Keratinocyte (primary cell): ENCODE measurements around the gene FBXO45. TPM values are rescaled to one million over a fixed set of nuclear protein-coding genes. Genes with fewer than 3 reads are reported as not detected.

Source experiments
- DNase-seq: peaks from one replicate; pipeline ENCODE4 v3.0.0-alpha.2; 2011; ENCODE audit warnings: low read depth, missing footprints, low spot score
- FAIRE-seq: peaks from 2 replicates; lab custom pipeline; 2011; peaks lifted over from hg19 to GRCh38; lab: Jason Lieb, UNC
- H2AFZ ChIP-seq: 2 replicates; pipeline ENCODE4 v1.6.0; 2012; ENCODE audit warnings: low read length, control low read depth, inconsistent platforms; ENCODE audit not compliant: control insufficient read depth
- H3K27ac ChIP-seq: 2 replicates; pipeline ENCODE4 v1.5.1; 2011; ENCODE audit warnings: low read length; ENCODE audit not compliant: control insufficient read depth, insufficient read depth
- H3K27me3 ChIP-seq: 3 replicates; pipeline ENCODE4 v1.6.0; 2011; ENCODE audit warnings: low read length; ENCODE audit not compliant: control insufficient read depth, insufficient read depth; ENCODE audit errors: extremely low read depth
- H3K36me3 ChIP-seq, 2 experiments: 2 replicates in 1 of 2; 3 replicates in 1 of 2; pipeline ENCODE4 v1.5.1; 2011; ENCODE audit warnings: low read length in 2 of 2, mild to moderate bottlenecking in 1 of 2; ENCODE audit not compliant: control insufficient read depth in 2 of 2, insufficient read depth in 2 of 2; ENCODE audit errors: extremely low read depth in 1 of 2
- H3K4me1 ChIP-seq: 3 replicates; pipeline ENCODE4 v1.5.1; 2011; ENCODE audit warnings: low read length; ENCODE audit not compliant: control insufficient read depth, insufficient read depth; ENCODE audit errors: extremely low read depth
- H3K4me2 ChIP-seq: 3 replicates; pipeline ENCODE4 v1.6.0; 2011; ENCODE audit warnings: low read depth, low read length; ENCODE audit not compliant: control insufficient read depth, insufficient read depth; ENCODE audit errors: extremely low read depth
- H3K4me3 ChIP-seq, 3 experiments: fragments of 200-600 bp in 1 of 3; sonication (generic) in 1 of 3; 2 replicates in 2 of 3; 3 replicates in 1 of 3; pipeline ENCODE4 v1.5.1; 2011 to 2016; ENCODE audit warnings: low read length in 3 of 3, mild to moderate bottlenecking in 3 of 3, control low read depth in 2 of 3, inconsistent platforms in 1 of 3, low read depth in 1 of 3, mixed read lengths in 1 of 3, mixed run types in 1 of 3, moderate library complexity in 1 of 3; ENCODE audit not compliant: control insufficient read depth in 2 of 3, insufficient read depth in 2 of 3; ENCODE audit errors: extremely low read depth in 1 of 3
- H3K79me2 ChIP-seq: 2 replicates; pipeline ENCODE4 v1.6.0; 2012; ENCODE audit warnings: low read length; ENCODE audit not compliant: control insufficient read depth, insufficient read depth
- H3K9ac ChIP-seq: 3 replicates; pipeline ENCODE4 v1.6.0; 2011; ENCODE audit warnings: low read length; ENCODE audit not compliant: control insufficient read depth, insufficient read depth; ENCODE audit errors: extremely low read depth
- H3K9me1 ChIP-seq: 3 replicates; pipeline ENCODE4 v1.6.0; 2011; ENCODE audit warnings: low read length; ENCODE audit not compliant: control insufficient read depth, insufficient read depth; ENCODE audit errors: extremely low read depth
- H3K9me3 ChIP-seq: 2 replicates; pipeline ENCODE4 v1.5.1; 2012; ENCODE audit warnings: low read depth, low read length; ENCODE audit not compliant: control insufficient read depth
- H4K20me1 ChIP-seq: 3 replicates; pipeline ENCODE4 v1.6.0; 2011; ENCODE audit warnings: low read length; ENCODE audit not compliant: control insufficient read depth, insufficient read depth; ENCODE audit errors: extremely low read depth
- CTCF ChIP-seq, 3 experiments: IDR thresholded peaks in 1 of 3; conservative IDR thresholded peaks in 1 of 3; optimal IDR thresholded peaks in 1 of 3; 2 replicates in 2 of 3; 3 replicates in 1 of 3; pipeline versions ENCODE3 to v1.5.1; 2011; ENCODE audit warnings: low read length in 3 of 3, mild to moderate bottlenecking in 3 of 3, moderate library complexity in 2 of 3, control low read depth in 1 of 3, inconsistent platforms in 1 of 3; ENCODE audit not compliant: insufficient read depth in 2 of 3; ENCODE audit errors: extremely low read depth in 1 of 3
- EZH2 ChIP-seq: IDR thresholded peaks from one replicate; pipeline ENCODE4 v1.6.1; 2012; ENCODE audit warnings: inconsistent platforms, mild to moderate bottlenecking, low read length, moderate library complexity
- dilution Hi-C: fragments of 300-500 bp; cut with MboI; formaldehyde crosslinking; loops from one replicate; pipeline ENCODE4 v1.7.0; 2020; ENCODE audit warnings: low sequenced_read_pairs; ENCODE audit not compliant: extremely low pct_ligation_motif_present
- polyA plus RNA-seq, 5 experiments: library from polyadenylated mRNA; depleted of rRNA in 3 of 5; stranded (reverse) in 3 of 5; stranded (forward) in 1 of 5; unstranded in 1 of 5; fragments of >200 nt; gene quantifications; 1 replicate in 1 of 5; 2 replicates in 3 of 5; 3 replicates in 1 of 5; pipeline versions ENCODE4 v1.2.1 to v1.2.3, GENCODE V29; 2011 to 2012; ENCODE audit warnings: missing spikeins in 2 of 5, low read depth in 1 of 5, low replicate concordance in 1 of 5

The FBXO45 gene
- polyA plus RNA-seq, 1 donor (not counting 4 experiments of a cell fraction or from before 2014, with no cell fraction given) = 17.9 TPM

- no peak overlapping the region for H3K4me2 ChIP-seq
- H3K4me3 ChIP-seq = no peak overlapping the region
- no peak for TF ChIP-seq EZH2
- no peaks in the 10 kb centered on the region for H3K9me1 ChIP-seq
- H3K9me3 ChIP-seq = no peaks in the 10 kb centered on the region
- H4K20me1 ChIP-seq = no peaks in the 10 kb centered on the region
- no peaks in the 10 kb centered on the region for H3K4me1 ChIP-seq
- DNase-seq (no peak), FAIRE-seq (no peak)
- H3K36me3 ChIP-seq = no peaks in the 10 kb centered on the region
- dilution Hi-C loops = no loop called here
- H2AFZ ChIP-seq = no peak overlapping the region
- H3K27me3 ChIP-seq = peaks cover 3% of the 10 kb centered on the region
- no peaks in the 10 kb centered on the region for H3K79me2 ChIP-seq
- no peak overlapping the region for H3K27ac ChIP-seq
- no peak overlapping the region for H3K9ac ChIP-seq
Measured at GRCh38 chr3:196608693-196609092, 40.2 kb downstream of the FBXO45 start.

- no peak overlapping the region for H3K27ac ChIP-seq
Measured at GRCh38 chr3:196609343-196609775, 40.9 kb downstream of the FBXO45 start.

More at GRCh38 chr3:196609343-196609775, 40.9 kb downstream of the FBXO45 start:
- TF ChIP-seq EZH2 (no peak), CTCF (optimal IDR thresholded peaks at IDR 0.05 in 1 of 3, IDR thresholded peaks at IDR 0.05 in 1 of 3, conservative IDR thresholded peaks at IDR 0.05 in 1 of 3; ENCODE audit: extremely low read depth in 1 of 3, insufficient read depth in 2 of 3, low read length in 3 of 3) (peak; percentile 61 to 94 (median 82))
- Histone ChIP-seq H3K79me2 (no peaks in the 10 kb centered on the region), H3K4me3 (no peak overlapping the region), H4K20me1 (no peaks in the 10 kb centered on the region), H2AFZ (no peak overlapping the region), H3K4me2 (peak overlapping the region; percentile 17), H3K9ac (no peak overlapping the region), H3K9me3 (no peaks in the 10 kb centered on the region), H3K27me3 (peaks cover 3% of the 10 kb centered on the region), H3K9me1 (no peaks in the 10 kb centered on the region), H3K4me1 (no peaks in the 10 kb centered on the region), H3K36me3 (no peaks in the 10 kb centered on the region)
- dilution Hi-C loops = no loop called here
- FAIRE-seq (peak; percentile 62), DNase-seq (peak; percentile 66)
